DND-41 (cell line): ENCODE measurements around the gene ZNF629.

Experiments
- ATAC-seq: fragments of 200-7000 bp; cut with Tn5 transposase; 3 replicates; pipeline ENCODE4 v1.9.1; 2021; ENCODE audit warnings: low read depth; ENCODE audit not compliant: insufficient read depth
- DNase-seq: peaks from one replicate; pipeline ENCODE4 v3.0.0-alpha.2; 2020
- H2AFZ ChIP-seq: 2 replicates; pipeline ENCODE4 v1.6.0; 2012; ENCODE audit warnings: low read depth, low read length
- H3K27ac ChIP-seq: 2 replicates; pipeline ENCODE4 v1.5.1; 2012; ENCODE audit warnings: low read length, inconsistent platforms
- H3K27me3 ChIP-seq: fragments of 200-600 bp; sonication (generic); 2 replicates; pipeline ENCODE4 v1.6.0; 2012; ENCODE audit warnings: low read length, mild to moderate bottlenecking, inconsistent platforms; ENCODE audit not compliant: insufficient read depth, poor library complexity
- H3K36me3 ChIP-seq: 2 replicates; pipeline ENCODE4 v1.5.1; 2012; ENCODE audit warnings: low read length, inconsistent platforms; ENCODE audit not compliant: insufficient read depth
- H3K4me1 ChIP-seq: 2 replicates; pipeline ENCODE4 v1.5.1; 2012; ENCODE audit warnings: mild to moderate bottlenecking, low read length; ENCODE audit not compliant: insufficient read depth
- H3K4me2 ChIP-seq: 2 replicates; pipeline ENCODE4 v1.6.0; 2012; ENCODE audit warnings: mild to moderate bottlenecking, moderate library complexity, low read length, inconsistent platforms; ENCODE audit not compliant: insufficient read depth
- H3K4me3 ChIP-seq, 2 experiments: fragments of 200-600 bp in 1 of 2; shearing (Covaris generic) in 1 of 2; 2 replicates each; pipeline ENCODE4 v1.5.1; 2012 to 2016; ENCODE audit warnings: inconsistent platforms in 2 of 2, low read length in 2 of 2, mild to moderate bottlenecking in 2 of 2, low read depth in 1 of 2, moderate library complexity in 1 of 2
- H3K79me2 ChIP-seq: 2 replicates; pipeline ENCODE4 v1.6.0; 2012; ENCODE audit warnings: low read length, inconsistent platforms; ENCODE audit not compliant: insufficient read depth
- H3K9ac ChIP-seq: 2 replicates; pipeline ENCODE4 v1.6.0; 2012; ENCODE audit warnings: low read depth, mild to moderate bottlenecking, inconsistent platforms, low read length, moderate library complexity
- H3K9me3 ChIP-seq: 2 replicates; pipeline ENCODE4 v1.5.1; 2012; ENCODE audit warnings: low read length, moderate library complexity, mild to moderate bottlenecking, inconsistent platforms; ENCODE audit not compliant: insufficient read depth, severe bottlenecking
- H4K20me1 ChIP-seq: 2 replicates; pipeline ENCODE4 v1.6.0; 2012; ENCODE audit warnings: low read length; ENCODE audit not compliant: insufficient read depth
- CTCF ChIP-seq: IDR thresholded peaks from 2 replicates; pipeline ENCODE4 v1.5.1; 2012; ENCODE audit warnings: borderline replicate concordance, low read length, moderate library complexity, mild to moderate bottlenecking; ENCODE audit not compliant: poor library complexity, severe bottlenecking; ENCODE audit errors: extremely low read depth
- EZH2 ChIP-seq: IDR thresholded peaks from 3 replicates; pipeline ENCODE4 v1.6.1; 2012; ENCODE audit warnings: borderline replicate concordance, low read depth, mild to moderate bottlenecking, moderate library complexity, low read length, inconsistent platforms; ENCODE audit not compliant: severe bottlenecking

Gene ZNF629

GRCh38 chr16:30793508-30794069 is 6.6 kb upstream of the ZNF629 start:
- Histone ChIP-seq H3K79me2 (no peaks in the 10 kb centered on the region), H3K9ac (no peak overlapping the region), H3K9me3 (no peaks in the 10 kb centered on the region), H2AFZ (no peak overlapping the region), H3K4me1 (no peaks in the 10 kb centered on the region), H3K36me3 (no peaks in the 10 kb centered on the region), H3K27ac (no peak overlapping the region), H3K4me3 (no peak overlapping the region), H3K27me3 (no peaks in the 10 kb centered on the region), H4K20me1 (no peaks in the 10 kb centered on the region), H3K4me2 (no peak overlapping the region)
- ATAC-seq (no peak), DNase-seq (no peak)
- TF ChIP-seq EZH2 (no peak), CTCF (no peak)

GRCh38 chr16:30787613-30788378 is 791 bp upstream of the ZNF629 start:
- TF ChIP-seq CTCF (no peak), EZH2 (no peak)
- H4K20me1 ChIP-seq, result no peaks in the 10 kb centered on the region
- H3K4me1 ChIP-seq, result peaks cover 24% of the 10 kb centered on the region
- H2AFZ ChIP-seq, result peak overlapping the region; percentile 92
- peak overlapping the region; percentile 78 for H3K9ac ChIP-seq
- H3K4me2 ChIP-seq, result peak overlapping the region; percentile 71
- ATAC-seq (no peak), DNase-seq (no peak)
- no peaks in the 10 kb centered on the region for H3K9me3 ChIP-seq
- H3K79me2 ChIP-seq, result peaks cover 5% of the 10 kb centered on the region
- no peak overlapping the region for H3K27ac ChIP-seq
- peaks cover 10% of the 10 kb centered on the region for H3K36me3 ChIP-seq
- peak overlapping the region in 1 of 2 experiments; percentile 80; a peak in 3 of 4 replicates for H3K4me3 ChIP-seq
- peaks cover 5% of the 10 kb centered on the region for H3K27me3 ChIP-seq

GRCh38 chr16:30786115-30786935 is 680 bp downstream of the ZNF629 start:
- DNase-seq (peak; percentile 35), ATAC-seq (peak; percentile 68)
- H3K4me2 ChIP-seq, result peak overlapping the region; percentile 71

More at GRCh38 chr16:30786115-30786935, 680 bp downstream of the ZNF629 start:
- Histone ChIP-seq H3K27ac (peak overlapping the region; percentile 53; the same call in 1 of the 2 replicates), H4K20me1 (no peaks in the 10 kb centered on the region; the same call in 1 of the 2 replicates), H3K27me3 (peaks cover 5% of the 10 kb centered on the region), H3K9me3 (no peaks in the 10 kb centered on the region), H2AFZ (peak overlapping the region; percentile 92), H3K36me3 (peaks cover 22% of the 10 kb centered on the region), H3K4me3 (peak overlapping the region; percentile 45 to 80; a peak in 3 of 4 replicates), H3K9ac (peak overlapping the region; percentile 78), H3K79me2 (peaks cover 5% of the 10 kb centered on the region), H3K4me1 (peaks cover 24% of the 10 kb centered on the region)
- TF ChIP-seq CTCF, result no peak
- TF ChIP-seq EZH2, result peak; percentile 49
